Peyer's patch (tissue), 4 donors: ENCODE data around the gene ATP1A1. TPM values are rescaled to one million over a fixed set of nuclear protein-coding genes. Genes with fewer than 3 reads are reported as not detected.

Source experiments
- DNase-seq, 3 donors: peaks; one replicate each; pipeline ENCODE4 v3.0.0-alpha.2; 2017 to 2019
- H3K27ac ChIP-seq, 4 donors: fragments of 200-600 bp; sonication (generic); one replicate each; pipeline ENCODE4 v1.5.1; 2016 to 2019
- H3K27me3 ChIP-seq, 2 donors: fragments of 200-600 bp; sonication (generic); one replicate each; pipeline ENCODE4 v1.5.1; 2019
- H3K36me3 ChIP-seq, 3 donors: fragments of 200-600 bp; sonication (generic); one replicate each; pipeline ENCODE4 v1.5.1; 2016 to 2019
- H3K4me1 ChIP-seq, 4 donors: fragments of 200-600 bp; sonication (generic); one replicate each; pipeline ENCODE4 v1.5.1; 2016 to 2019
- H3K4me3 ChIP-seq, 4 donors: fragments of 200-600 bp; sonication (generic); 1 replicate in 3 of 4; 2 replicates in 1 of 4; pipeline ENCODE4 v1.5.1; 2016 to 2019; ENCODE audit warnings: mild to moderate bottlenecking in 1 of 4
- H3K9me3 ChIP-seq, 4 donors: fragments of 200-600 bp; sonication (generic); one replicate each; pipeline ENCODE4 v1.5.1; 2016 to 2019; ENCODE audit warnings: mild to moderate bottlenecking in 1 of 4
- POLR2A ChIP-seq, 2 donors: fragments of 450-650 bp; IDR thresholded peaks; one replicate each; pipeline ENCODE4 v1.5.1; 2017; ENCODE audit warnings: antibody characterized with exemption in 2 of 2, mild to moderate bottlenecking in 2 of 2, moderate library complexity in 2 of 2
- total RNA-seq, 4 donors: library from RNA; depleted of rRNA; stranded (reverse); fragments of >200 nt; gene quantifications; one replicate each; pipeline ENCODE4 v1.1.0, GENCODE V29; 2016
- TF ChIP-seq, protein P1 (sequence below), 6 experiments: fragments of 450-650 bp in 4 of 6; fragments of 200-600 bp in 2 of 6; sonication (generic) in 1 of 6; IDR thresholded peaks; one replicate each; pipeline ENCODE4 v1.5.1; 2017 to 2019; ENCODE audit warnings: antibody characterized with exemption in 6 of 6, mild to moderate bottlenecking in 3 of 6, moderate library complexity in 1 of 6

Gene ATP1A1
- total RNA-seq, 4 donors from 2014 or later, result 229 to 4,700 (median 2,986) TPM

DNA sequence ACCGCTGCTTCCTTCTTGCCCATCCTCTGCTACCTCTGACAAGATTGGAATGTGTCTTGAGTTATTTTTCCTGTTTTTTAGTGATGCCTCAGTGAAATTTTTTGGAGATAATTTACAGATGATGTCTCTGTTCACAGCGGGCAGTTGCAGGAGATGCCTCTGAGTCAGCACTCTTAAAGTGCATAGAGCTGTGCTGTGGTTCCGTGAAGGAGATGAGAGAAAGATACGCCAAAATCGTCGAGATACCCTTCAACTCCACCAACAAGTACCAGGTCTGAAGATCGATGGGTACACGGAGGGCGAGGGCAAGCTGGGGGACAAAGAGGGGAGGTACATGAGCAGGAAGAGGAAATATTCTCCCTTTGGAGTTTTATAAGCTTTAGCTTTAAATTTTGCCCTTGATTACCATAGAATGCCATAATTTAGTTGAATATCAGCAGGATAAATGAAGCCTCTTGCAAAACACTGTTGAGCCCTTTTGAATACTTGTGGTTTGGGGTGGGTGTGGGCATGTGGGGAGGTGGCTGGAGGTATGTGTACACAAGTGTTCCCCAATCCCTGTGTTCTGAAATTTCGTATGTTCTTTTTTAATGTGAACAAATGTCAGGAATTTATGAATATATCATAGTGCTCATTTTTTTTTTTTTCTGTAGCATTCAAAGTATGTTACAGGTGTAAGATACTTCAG lies 19.8 kb downstream of the ATP1A1 start:
- no peak for DNase-seq
- H3K4me1 ChIP-seq, result peaks cover 0 to 36% (median 0%) of the 10 kb centered on the region in 4 donors
- no peak overlapping the region for H3K4me3 ChIP-seq
- H3K27me3 ChIP-seq, result no peaks in the 10 kb centered on the region
- peaks cover 0 to 100% (median 4%) of the 10 kb centered on the region in 3 donors for H3K36me3 ChIP-seq
- TF ChIP-seq, protein P1, sequence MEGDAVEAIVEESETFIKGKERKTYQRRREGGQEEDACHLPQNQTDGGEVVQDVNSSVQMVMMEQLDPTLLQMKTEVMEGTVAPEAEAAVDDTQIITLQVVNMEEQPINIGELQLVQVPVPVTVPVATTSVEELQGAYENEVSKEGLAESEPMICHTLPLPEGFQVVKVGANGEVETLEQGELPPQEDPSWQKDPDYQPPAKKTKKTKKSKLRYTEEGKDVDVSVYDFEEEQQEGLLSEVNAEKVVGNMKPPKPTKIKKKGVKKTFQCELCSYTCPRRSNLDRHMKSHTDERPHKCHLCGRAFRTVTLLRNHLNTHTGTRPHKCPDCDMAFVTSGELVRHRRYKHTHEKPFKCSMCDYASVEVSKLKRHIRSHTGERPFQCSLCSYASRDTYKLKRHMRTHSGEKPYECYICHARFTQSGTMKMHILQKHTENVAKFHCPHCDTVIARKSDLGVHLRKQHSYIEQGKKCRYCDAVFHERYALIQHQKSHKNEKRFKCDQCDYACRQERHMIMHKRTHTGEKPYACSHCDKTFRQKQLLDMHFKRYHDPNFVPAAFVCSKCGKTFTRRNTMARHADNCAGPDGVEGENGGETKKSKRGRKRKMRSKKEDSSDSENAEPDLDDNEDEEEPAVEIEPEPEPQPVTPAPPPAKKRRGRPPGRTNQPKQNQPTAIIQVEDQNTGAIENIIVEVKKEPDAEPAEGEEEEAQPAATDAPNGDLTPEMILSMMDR (IDR thresholded peaks at IDR 0.05), result no peak
- TF ChIP-seq POLR2A (IDR thresholded peaks at IDR 0.05), result no peak
- peak overlapping the region in 2 of 4 donors; percentile 37 to 62 for H3K27ac ChIP-seq
- H3K9me3 ChIP-seq, result no peaks in the 10 kb centered on the region

DNA sequence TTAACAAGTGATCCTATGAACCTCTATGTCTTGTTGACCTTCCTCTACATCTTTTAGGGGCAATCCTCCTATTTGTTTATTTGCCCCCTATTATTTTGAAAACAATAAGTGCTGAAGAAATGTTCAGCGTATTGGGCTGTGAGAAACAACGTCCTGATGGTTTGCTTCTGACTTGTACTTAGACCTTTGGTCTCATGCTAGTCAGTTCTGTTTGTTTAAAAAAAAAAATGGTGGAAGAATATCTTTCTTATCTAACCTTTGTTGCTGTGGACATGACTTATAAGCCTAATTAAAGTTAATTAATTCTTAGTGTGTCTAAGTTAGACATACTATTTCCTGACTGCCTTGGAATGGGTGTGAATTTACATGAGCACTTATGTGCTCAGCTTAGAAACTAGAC lies 20.7 kb downstream of the ATP1A1 start:
- no peak for DNase-seq
- no peak for TF ChIP-seq POLR2A (IDR thresholded peaks at IDR 0.05)
- TF ChIP-seq, protein P1 (IDR thresholded peaks at IDR 0.05), result no peak

GRCh38 chr1:116394270-116394669 lies 21.2 kb downstream of the ATP1A1 start:
- H3K27me3 ChIP-seq, result no peaks in the 10 kb centered on the region
- peak overlapping the region in 2 of 4 donors; percentile 26 to 37 for H3K27ac ChIP-seq
- H3K36me3 ChIP-seq, result peaks cover 0 to 100% (median 10%) of the 10 kb centered on the region in 3 donors

More for the DNA sequence above, 20.7 kb downstream of the ATP1A1 start:
- Histone ChIP-seq H3K4me1 (peaks cover 0 to 28% (median 0%) of the 10 kb centered on the region in 4 donors), H3K27ac (peak overlapping the region in 2 of 4 donors; percentile 37 to 62), H3K36me3 (peaks cover 0 to 100% (median 10%) of the 10 kb centered on the region in 3 donors), H3K4me3 (no peak overlapping the region), H3K9me3 (no peaks in the 10 kb centered on the region), H3K27me3 (no peaks in the 10 kb centered on the region)

DNA sequence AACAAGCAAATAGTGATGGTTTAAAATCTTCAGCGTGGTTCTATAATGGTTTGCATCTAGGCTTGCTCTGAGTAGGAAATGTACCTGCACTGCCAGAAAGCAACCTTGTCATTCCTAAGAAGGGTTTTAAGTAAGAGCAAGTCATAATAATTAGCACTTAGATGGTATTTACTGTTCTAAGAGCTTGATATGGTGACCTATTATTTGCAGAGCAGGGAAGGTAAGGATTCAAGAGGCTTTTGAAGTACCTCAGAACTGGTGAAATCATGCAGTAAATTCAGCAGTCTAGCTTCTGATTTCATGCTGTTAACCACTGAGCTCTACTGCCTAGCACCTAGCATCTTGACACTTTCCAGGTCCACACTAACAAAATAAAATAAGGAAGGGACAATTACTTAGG lies 23.7 kb downstream of the ATP1A1 start:
- Histone ChIP-seq H3K4me3 (no peak overlapping the region), H3K27me3 (no peaks in the 10 kb centered on the region), H3K4me1 (peaks cover 0 to 6% (median 0%) of the 10 kb centered on the region in 4 donors), H3K9me3 (no peaks in the 10 kb centered on the region), H3K36me3 (peaks cover 0 to 100% (median 10%) of the 10 kb centered on the region in 3 donors), H3K27ac (peak overlapping the region in 2 of 4 donors; percentile 5 to 50)
- DNase-seq, result no peak
- no peak for TF ChIP-seq POLR2A (IDR thresholded peaks at IDR 0.05)
- TF ChIP-seq, protein P1 (IDR thresholded peaks at IDR 0.05), result no peak

More at GRCh38 chr1:116394270-116394669, 21.2 kb downstream of the ATP1A1 start:
- Histone ChIP-seq H3K9me3 (no peaks in the 10 kb centered on the region), H3K4me1 (peaks cover 0 to 23% (median 0%) of the 10 kb centered on the region in 4 donors), H3K4me3 (no peak overlapping the region)
- no peak for DNase-seq
- TF ChIP-seq, protein P1 (IDR thresholded peaks at IDR 0.05), result no peak
- TF ChIP-seq POLR2A (IDR thresholded peaks at IDR 0.05), result no peak

GRCh38 chr1:116397728-116398127 lies 24.7 kb downstream of the ATP1A1 start:
- peak overlapping the region in 1 of 4 donors; percentile 32 for H3K27ac ChIP-seq
- peaks cover 0 to 100% (median 10%) of the 10 kb centered on the region in 3 donors for H3K36me3 ChIP-seq
- no peaks in the 10 kb centered on the region for H3K9me3 ChIP-seq
- H3K27me3 ChIP-seq, result no peaks in the 10 kb centered on the region
- no peak overlapping the region for H3K4me3 ChIP-seq
- DNase-seq, result no peak
- no peak for TF ChIP-seq POLR2A (IDR thresholded peaks at IDR 0.05)
- TF ChIP-seq, protein P1 (IDR thresholded peaks at IDR 0.05), result no peak
- peaks cover 0 to 6% (median 0%) of the 10 kb centered on the region in 4 donors for H3K4me1 ChIP-seq
